Globus pallidus (tissue), 1 donor: ENCODE results near the gene SPARCL1.
"Not testable (repeated sequence)": the region's sequence is repeated elsewhere in the genome, so short reads cannot be mapped to it uniquely, and the experiment has no call there.

Source experiments
- DNase-seq: peaks from one replicate; pipeline ENCODE4 v3.0.0-alpha.2; 2015; ENCODE audit warnings: low spot score

SPARCL1 gene

DNA sequence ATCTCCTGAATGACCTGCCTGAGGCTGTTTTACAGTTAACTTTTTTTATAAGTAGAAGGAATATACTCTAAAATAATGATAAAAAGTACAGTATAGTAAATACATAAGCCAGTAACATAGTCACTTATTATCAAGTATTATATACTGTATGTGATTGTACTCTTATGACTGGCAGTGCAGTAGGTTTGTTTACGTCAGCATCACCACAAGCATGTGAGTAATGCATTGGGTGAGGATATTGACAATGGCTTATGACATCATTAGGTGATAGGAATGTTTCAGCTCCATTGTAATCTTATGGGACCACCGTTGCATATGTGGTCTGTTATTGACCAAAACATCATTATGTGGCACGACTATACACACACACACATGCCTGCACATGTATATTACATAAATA is 86.3 kb downstream of the SPARCL1 start:
- no peak for DNase-seq

DNA sequence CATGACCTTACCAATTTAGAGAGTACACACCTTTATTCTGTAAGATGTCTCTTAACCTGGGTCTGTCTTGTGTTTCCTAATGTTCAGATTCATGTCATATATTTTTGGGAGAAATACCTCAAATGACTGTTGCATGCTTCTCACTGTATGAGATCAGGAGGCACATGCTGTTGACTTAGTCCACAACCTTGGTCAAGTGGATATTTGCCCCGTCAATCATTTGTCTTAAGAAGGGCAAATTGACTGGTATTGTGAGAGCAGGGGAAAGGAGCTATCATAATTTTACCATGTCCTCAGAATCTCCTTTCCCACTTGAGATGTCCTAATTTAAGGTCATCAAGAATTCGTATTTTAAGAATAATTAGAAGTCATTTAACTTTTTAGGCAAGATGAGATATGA is 95.8 kb downstream of the SPARCL1 start:
- no peak for DNase-seq

DNA sequence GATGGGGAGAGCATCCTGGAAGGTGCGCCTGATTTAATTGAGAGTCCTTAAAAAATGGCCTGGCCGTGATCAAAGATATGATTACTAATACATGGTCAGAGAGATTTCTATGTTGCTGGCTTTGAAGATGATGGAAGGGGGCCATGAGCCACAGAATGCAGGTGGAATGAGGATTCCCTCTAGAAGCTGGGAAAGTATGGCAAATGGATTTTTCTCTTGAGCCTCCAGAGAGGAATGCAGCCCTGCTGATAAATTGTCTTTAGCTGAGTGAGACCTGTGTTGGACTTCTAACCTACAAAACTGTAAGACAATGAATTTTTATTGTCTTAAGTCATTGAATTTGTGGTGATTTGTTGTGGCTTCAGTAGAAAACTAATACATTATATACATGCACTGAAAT is 99.1 kb downstream of the SPARCL1 start:
- DNase-seq, result no peak

DNA sequence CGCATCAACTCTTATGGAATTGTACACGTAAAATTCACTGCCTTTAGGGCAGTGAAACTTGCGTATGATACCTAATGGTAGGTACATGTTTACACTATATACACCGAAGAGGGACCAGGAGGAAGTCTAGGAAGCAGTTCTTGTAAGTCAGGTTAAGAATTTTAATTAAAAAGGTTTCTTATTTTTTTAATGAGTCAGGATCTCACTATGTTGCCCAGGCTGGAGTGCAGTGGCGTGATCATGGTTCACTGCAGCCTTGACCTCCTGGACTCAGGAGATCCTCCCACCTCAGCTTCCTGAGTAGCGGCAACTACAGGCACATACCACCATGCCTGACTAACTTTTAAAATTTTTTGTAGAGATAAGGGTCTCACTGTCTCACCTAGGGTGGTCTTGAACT is 100.2 kb downstream of the SPARCL1 start:
- no peak for DNase-seq

DNA sequence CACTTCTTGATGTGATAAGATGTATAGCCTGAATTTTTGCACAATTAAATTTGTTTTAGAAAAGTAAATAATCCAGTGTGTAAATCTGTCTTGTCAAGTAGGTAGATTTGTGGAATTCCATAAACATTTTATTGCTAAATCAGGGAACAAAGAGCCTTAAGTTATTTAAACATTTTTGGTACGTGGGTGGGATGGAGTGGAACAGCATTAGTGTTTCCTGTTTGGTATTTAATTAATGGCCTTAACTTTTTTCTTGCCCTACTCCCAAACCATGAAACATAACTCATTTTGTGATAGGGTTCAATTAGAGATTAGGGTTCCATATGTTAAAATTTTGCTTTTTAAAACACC is 101.7 kb downstream of the SPARCL1 start:
- DNase-seq, result no peak

DNA sequence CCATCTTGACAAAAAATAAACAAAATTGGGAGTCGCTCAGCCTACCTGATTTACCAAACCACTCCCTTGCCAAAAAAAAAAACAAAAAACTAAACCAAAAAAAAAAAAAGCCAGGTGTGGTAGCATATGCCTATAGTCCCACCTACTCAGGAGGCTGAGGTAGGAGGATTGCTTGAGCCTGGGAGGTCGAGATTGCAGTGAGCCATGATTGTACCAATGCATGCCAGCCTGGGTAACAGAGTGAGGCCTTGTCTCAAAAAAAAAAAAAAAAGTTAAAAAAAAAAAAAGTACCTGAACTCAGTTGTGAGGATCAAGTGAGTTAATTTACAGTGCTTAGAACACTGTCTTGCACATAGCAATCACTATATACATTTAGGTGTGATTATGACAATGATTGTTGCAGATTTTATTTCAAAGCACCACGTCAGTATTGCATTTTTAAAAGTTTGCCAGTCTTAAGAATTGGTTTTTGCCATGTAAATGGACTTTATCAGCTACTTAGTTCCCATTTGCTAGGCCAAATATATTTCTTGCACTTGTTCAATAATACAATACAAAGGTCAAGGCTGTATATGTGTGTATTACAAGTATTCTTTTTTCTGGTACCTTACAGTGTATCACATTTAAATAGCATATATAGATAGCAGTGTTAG is 102.2 kb downstream of the SPARCL1 start:
- DNase-seq, result no peak

DNA sequence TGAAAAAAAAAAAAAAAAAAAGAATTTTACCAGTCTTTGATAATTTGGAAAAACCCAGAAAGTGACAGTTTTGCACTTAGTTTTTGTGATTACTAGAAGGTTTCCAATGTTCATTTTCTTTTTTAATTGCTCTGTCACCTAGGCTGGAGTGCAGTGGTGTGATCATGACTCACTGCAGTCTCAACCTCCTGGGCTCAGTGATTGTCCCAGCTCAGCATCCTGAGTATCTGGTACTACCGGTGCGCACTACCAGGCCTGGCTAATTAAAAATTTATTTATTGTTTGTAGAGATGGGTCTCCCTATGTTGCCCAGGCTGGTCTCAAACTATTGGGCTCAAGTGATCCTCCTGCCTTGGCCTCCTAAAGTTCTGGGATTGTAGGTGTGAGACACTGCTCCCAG is 103.5 kb downstream of the SPARCL1 start:
- no peak for DNase-seq

DNA sequence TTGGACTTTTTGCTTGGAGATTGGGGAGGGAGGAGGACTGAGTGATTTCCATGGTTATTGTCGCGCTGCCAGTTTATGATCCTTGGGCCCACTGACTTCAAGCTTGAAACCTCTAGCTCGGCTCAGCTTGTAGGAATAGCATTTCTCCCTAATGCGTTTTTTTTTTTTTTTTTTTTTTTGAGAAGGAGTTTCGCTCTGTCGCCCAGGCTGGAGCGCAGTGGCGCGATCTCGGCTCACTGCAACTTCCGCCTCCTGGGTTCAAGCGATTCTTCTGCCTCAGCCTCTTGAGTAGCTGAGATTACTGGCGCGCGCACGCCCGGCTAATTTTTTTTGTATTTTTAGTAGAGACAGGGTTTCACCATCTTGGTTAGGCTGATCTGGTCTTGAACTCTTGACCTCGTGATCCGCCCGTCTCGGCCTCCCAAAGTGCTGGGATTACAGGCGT is 105.1 kb downstream of the SPARCL1 start:
- not testable (repeated sequence) for DNase-seq
